Epithelial cell of esophagus (primary cell): ENCODE results near the gene ASTN2.

Experiments
- DNase-seq: peaks from one replicate; pipeline ENCODE4 v3.0.0; 2010; ENCODE audit warnings: low read depth
- H3K4me3 ChIP-seq: 2 replicates; pipeline ENCODE4 v1.5.1; 2011; ENCODE audit warnings: mild to moderate bottlenecking, low read length, control low read depth
- CTCF ChIP-seq: IDR thresholded peaks from 2 replicates; pipeline ENCODE4 v1.5.1; 2011; ENCODE audit warnings: low read depth, mild to moderate bottlenecking, low read length, control low read depth, inconsistent platforms; ENCODE audit not compliant: insufficient read depth; ENCODE audit errors: missing control alignments

ASTN2 gene

GRCh38 chr9:116589392-116590354 lies 825.2 kb downstream of the ASTN2 start:
- DNase-seq, result peak; percentile 67
- H3K4me3 ChIP-seq, result no peak overlapping the region
- TF ChIP-seq CTCF, result peak; percentile 46

- H3K4me3 ChIP-seq, result no peak overlapping the region
- no peak for DNase-seq
- no peak for TF ChIP-seq CTCF
Observed at GRCh38 chr9:116587919-116588318, 826.9 kb downstream of the ASTN2 start.

GRCh38 chr9:116585896-116586295 lies 829.0 kb downstream of the ASTN2 start:
- no peak for DNase-seq
- TF ChIP-seq CTCF, result no peak
- H3K4me3 ChIP-seq, result no peak overlapping the region

GRCh38 chr9:116585204-116585603 lies 829.7 kb downstream of the ASTN2 start:
- H3K4me3 ChIP-seq, result no peak overlapping the region
- DNase-seq, result no peak
- TF ChIP-seq CTCF, result no peak

- no peak for TF ChIP-seq CTCF
- DNase-seq, result no peak
- no peak overlapping the region for H3K4me3 ChIP-seq
Observed at GRCh38 chr9:116580853-116581252, 834.0 kb downstream of the ASTN2 start.

- peak; percentile 29 for DNase-seq
- TF ChIP-seq CTCF, result no peak
- H3K4me3 ChIP-seq, result no peak overlapping the region
Observed at GRCh38 chr9:116576386-116576785, 838.5 kb downstream of the ASTN2 start.
